Smooth muscle cell (in vitro differentiated cells): ENCODE data around the gene ZNF70. TPM values are rescaled to one million over a fixed set of nuclear protein-coding genes. Genes with fewer than 3 reads are reported as not detected.
A peak's percentile ranks its signal among the peaks of the same experiment; 100 is the strongest.

Source experiments
- DNase-seq: peaks from one replicate; lab custom pipeline; 2025; ENCODE audit not compliant: unreplicated experiment; lab: John Stamatoyannopoulos, UW
- H2AFZ ChIP-seq: fragments of 200-600 bp; sonication (generic); 2 replicates; pipeline ENCODE4 v1.6.0; 2016; ENCODE audit warnings: antibody characterized with exemption, low read depth, mild to moderate bottlenecking
- H3F3A ChIP-seq: fragments of 200-600 bp; sonication (generic); 2 replicates; pipeline ENCODE4 v1.6.0; 2017; ENCODE audit warnings: antibody characterized with exemption, low read depth
- H3K27ac ChIP-seq: fragments of 200-600 bp; sonication (generic); 2 replicates; pipeline ENCODE4 v1.5.1; 2016; ENCODE audit warnings: low read depth, mild to moderate bottlenecking
- H3K27me3 ChIP-seq: fragments of 200-600 bp; sonication (generic); 2 replicates; pipeline ENCODE4 v1.6.1; 2016; ENCODE audit warnings: low read depth, mild to moderate bottlenecking
- H3K36me3 ChIP-seq: fragments of 200-600 bp; sonication (generic); 2 replicates; pipeline ENCODE4 v1.5.1; 2016; ENCODE audit warnings: low read depth
- H3K4me1 ChIP-seq: fragments of 200-600 bp; sonication (generic); 2 replicates; pipeline ENCODE4 v1.5.1; 2016; ENCODE audit warnings: low read depth
- H3K4me2 ChIP-seq: fragments of 200-600 bp; sonication (generic); 2 replicates; pipeline ENCODE4 v1.6.0; 2016; ENCODE audit warnings: mild to moderate bottlenecking
- H3K4me3 ChIP-seq: fragments of 200-600 bp; sonication (generic); 2 replicates; pipeline ENCODE4 v1.5.1; 2016; ENCODE audit warnings: mild to moderate bottlenecking
- H3K79me2 ChIP-seq: fragments of 200-600 bp; sonication (generic); 2 replicates; pipeline ENCODE4 v1.6.0; 2016; ENCODE audit warnings: low read depth, mild to moderate bottlenecking
- H3K9ac ChIP-seq: fragments of 200-600 bp; sonication (generic); 2 replicates; pipeline ENCODE4 v1.6.0; 2016; ENCODE audit warnings: low read depth
- H3K9me3 ChIP-seq: fragments of 200-600 bp; sonication (generic); replicated peaks from 2 replicates; pipeline ENCODE4 v1.5.1; 2016; ENCODE audit warnings: low read depth
- H4K20me1 ChIP-seq: fragments of 200-600 bp; sonication (generic); 2 replicates; pipeline ENCODE4 v1.6.0; 2016; ENCODE audit warnings: low read depth
- CTCF ChIP-seq: fragments of 200-600 bp; sonication (generic); IDR thresholded peaks from 2 replicates; pipeline ENCODE4 v1.5.1; 2017; ENCODE audit warnings: borderline replicate concordance, mild to moderate bottlenecking, antibody characterized with exemption; ENCODE audit not compliant: insufficient read depth, poor library complexity, severe bottlenecking
- WGBS: methylation state at CpG from one replicate; pipeline ENCODE4 v1.1.7; 2016; ENCODE audit warnings: low lambda C conversion rate; 5-methylcytosine and 5-hydroxymethylcytosine counted together
- polyA plus RNA-seq: library from polyadenylated mRNA; unstranded; fragments of >200 nt; fragmentation: Nextera tagmentation; extraction: Ambion mirVana; gene quantifications from 2 replicates; pipeline ENCODE4 v1.2.1, GENCODE V29; 2016
- total RNA-seq: library from RNA; depleted of rRNA; stranded (reverse); fragments of >200 nt; gene quantifications from 2 replicates; pipeline ENCODE4 v1.2.3, GENCODE V29; 2014

Gene ZNF70
- total and polyA plus RNA-seq, 2 experiments from 2014 or later: 2.4 to 6.9 TPM

DNA sequence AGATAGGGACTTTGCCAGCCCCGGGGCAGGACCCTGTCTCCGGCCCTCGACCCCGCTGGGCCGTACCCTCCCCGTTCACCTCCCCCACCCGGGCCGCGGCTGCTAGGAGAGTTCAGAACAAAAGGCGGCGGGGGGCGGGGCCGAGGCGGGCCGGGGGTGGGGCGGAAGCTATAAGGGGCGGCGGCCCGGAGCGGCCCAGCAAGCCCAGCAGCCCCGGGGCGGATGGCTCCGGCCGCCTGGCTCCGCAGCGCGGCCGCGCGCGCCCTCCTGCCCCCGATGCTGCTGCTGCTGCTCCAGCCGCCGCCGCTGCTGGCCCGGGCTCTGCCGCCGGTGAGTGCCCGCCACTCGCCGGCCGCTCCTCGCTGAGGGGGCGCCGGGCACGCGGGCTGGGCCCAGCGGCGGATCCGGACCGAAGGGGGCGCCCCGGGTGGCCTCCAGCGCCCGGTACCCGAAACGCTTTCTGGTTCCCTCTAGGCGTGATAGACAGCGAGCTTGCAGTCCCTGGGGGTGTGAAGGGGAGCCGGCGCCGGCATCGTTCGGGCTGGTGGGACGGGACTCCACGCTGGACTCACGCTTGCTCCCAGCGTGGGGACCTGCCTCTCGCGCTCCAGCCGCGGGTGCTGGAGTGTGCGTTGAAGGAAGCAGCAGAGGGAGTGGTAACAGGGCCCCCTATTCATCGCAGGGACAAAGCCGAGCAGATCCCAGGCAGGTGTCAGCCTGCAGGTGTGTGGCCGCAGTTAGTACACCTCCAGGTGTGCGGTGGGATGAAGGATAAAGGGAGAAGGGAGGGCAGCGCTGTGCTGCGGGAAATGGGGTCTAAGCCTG, 21.9 kb upstream of the ZNF70 start, which contains the start of gene MMP11:
Gene MMP11, plus strand, starts transcription at position 201 of the 825 bp plus-strand sequence. Its CDS starts 22 bp downstream, at position 223.
- Histone ChIP-seq H3K4me2 (peak within 1 kb of the TSS; percentile 90), H3K79me2 (no peaks in the 10 kb centered on the region), H3K27me3 (no peaks in the 10 kb centered on the region), H2AFZ (peak within 1 kb of the TSS; percentile 72), H3K27ac (no peak within 1 kb of the TSS), H3K9ac (peak within 1 kb of the TSS; percentile 40), H3K4me3 (peak within 1 kb of the TSS; percentile 60), H3F3A (no peaks in the 10 kb centered on the region), H4K20me1 (no peaks in the 10 kb centered on the region), H3K36me3 (no peaks in the 10 kb centered on the region), H3K4me1 (peaks cover 8% of the 10 kb centered on the region), H3K9me3 (no peaks in the 10 kb centered on the region)
- TF ChIP-seq CTCF: no peak
- DNase-seq: no peak
- WGBS: 3% methylated on average over 58 of the region's 79 CpGs

DNA sequence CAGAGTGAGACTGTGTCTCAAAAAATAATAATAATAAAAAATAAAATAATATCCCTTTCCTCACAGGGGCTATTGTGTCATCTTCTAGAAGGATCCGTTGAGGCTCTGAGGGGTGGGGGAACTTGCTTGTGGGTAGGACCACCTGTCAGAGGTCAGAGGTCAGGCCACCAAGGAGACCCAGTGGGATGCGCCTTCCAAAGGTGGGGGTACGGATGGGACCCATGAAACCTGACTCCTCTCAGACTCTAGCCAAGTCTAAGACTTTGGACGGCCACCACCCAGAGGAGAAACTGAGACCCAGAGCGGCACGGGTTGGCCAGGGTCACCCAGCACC, 21.4 kb upstream of the ZNF70 start:
- Histone ChIP-seq H3K27ac (no peak overlapping the region), H3K4me1 (peaks cover 8% of the 10 kb centered on the region), H3K27me3 (no peaks in the 10 kb centered on the region), H2AFZ (peak overlapping the region; percentile 71), H3K36me3 (no peaks in the 10 kb centered on the region), H4K20me1 (no peaks in the 10 kb centered on the region), H3K4me3 (peak overlapping the region; percentile 60), H3K9ac (peak overlapping the region; percentile 40), H3K79me2 (no peaks in the 10 kb centered on the region), H3K4me2 (peak overlapping the region; percentile 90), H3K9me3 (no peaks in the 10 kb centered on the region), H3F3A (no peaks in the 10 kb centered on the region)
- no peak for TF ChIP-seq CTCF
- 20% methylated on average over 6 of the region's 6 CpGs for WGBS
- DNase-seq: no peak

DNA sequence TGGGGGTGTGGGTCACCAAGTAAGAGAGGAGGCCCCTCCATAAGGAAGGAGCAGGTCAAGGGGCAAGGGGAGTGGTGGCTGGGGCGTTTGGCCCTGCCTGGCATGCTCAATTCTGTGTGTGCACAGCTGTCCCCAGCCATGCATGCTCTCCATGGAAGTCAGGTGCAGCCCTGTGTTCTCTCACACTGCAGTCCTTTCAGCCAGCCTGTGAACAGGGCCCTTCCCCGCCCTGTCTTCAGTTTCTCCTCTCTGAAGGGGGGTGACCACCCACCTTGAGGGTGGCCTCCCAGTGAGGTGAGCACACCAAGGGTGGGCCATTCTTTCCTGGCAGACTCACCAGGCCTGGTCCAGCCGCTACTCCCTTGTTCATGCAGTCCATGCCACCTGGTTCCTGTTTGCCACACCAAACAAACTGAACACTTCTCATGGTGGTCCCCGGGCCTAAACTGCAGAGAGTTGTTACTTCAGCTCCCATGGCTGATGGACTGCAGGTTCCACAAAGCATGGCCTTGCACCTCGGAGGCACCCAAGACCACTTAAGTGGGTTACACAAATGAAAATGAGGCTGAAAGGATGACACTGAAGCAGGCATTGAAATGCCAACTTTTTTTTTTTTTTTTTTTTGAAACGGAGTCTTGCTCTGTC, 18.5 kb upstream of the ZNF70 start:
- H3K9me3 ChIP-seq: no peaks in the 10 kb centered on the region
- no peak overlapping the region for H3K27ac ChIP-seq
- no peak overlapping the region for H3K9ac ChIP-seq
- no peaks in the 10 kb centered on the region for H3K79me2 ChIP-seq
- H3K36me3 ChIP-seq: no peaks in the 10 kb centered on the region
- H4K20me1 ChIP-seq: peaks cover 19% of the 10 kb centered on the region
- WGBS: 95% methylated on average over 6 of the region's 6 CpGs
- no peak for TF ChIP-seq CTCF
- peaks cover 10% of the 10 kb centered on the region for H3K4me1 ChIP-seq
- DNase-seq: no peak
- no peaks in the 10 kb centered on the region for H3F3A ChIP-seq
- H3K27me3 ChIP-seq: no peaks in the 10 kb centered on the region
- H3K4me2 ChIP-seq: no peak overlapping the region
- no peak overlapping the region for H2AFZ ChIP-seq
- no peak overlapping the region for H3K4me3 ChIP-seq
